Activated B cell treated with CpG ODN at 0.5 μM for 24 hours (primary cell): ENCODE data around the gene CHIC2. TPM values are rescaled to one million over a fixed set of nuclear protein-coding genes. Genes with fewer than 3 reads are reported as not detected.
A peak's percentile ranks its signal among the peaks of the same experiment; 100 is the strongest.

Experiments used
- ATAC-seq: fragments of 200-7000 bp; cut with Tn5 transposase; one replicate; pipeline ENCODE4 v1.10.0; 2021; ENCODE audit warnings: low read depth, mild to moderate bottlenecking, moderate library complexity
- CTCF ChIA-PET: fragments of 350-600 bp; sonication (Branson Sonifier 250); formaldehyde crosslinking; loops from one replicate; lab custom pipeline; 2021; ENCODE audit warnings: antibody characterized with exemption; lab: Charles Lee
- POLR2A ChIA-PET: fragments of 350-600 bp; sonication (Branson Sonifier 250); formaldehyde crosslinking; loops from one replicate; lab custom pipeline; 2021; ENCODE audit warnings: antibody characterized with exemption; lab: Charles Lee
- DNase-seq: peaks from one replicate; pipeline ENCODE4 v3.0.0; 2022
- H3K27ac Mint-ChIP-seq: one replicate; pipeline ENCODE4 v1.8.0; 2020; ENCODE audit warnings: mixed read lengths
- H3K27me3 Mint-ChIP-seq: one replicate; pipeline ENCODE4 v1.8.0; 2021; ENCODE audit warnings: mixed read lengths
- H3K36me3 Mint-ChIP-seq: one replicate; pipeline ENCODE4 v1.8.0; 2021; ENCODE audit warnings: low read depth, mixed read lengths
- H3K4me1 Mint-ChIP-seq: one replicate; pipeline ENCODE4 v1.8.0; 2021; ENCODE audit warnings: mixed read lengths
- H3K4me3 Mint-ChIP-seq: one replicate; pipeline ENCODE4 v1.8.0; 2020; ENCODE audit warnings: mild to moderate bottlenecking, mixed read lengths
- H3K9me3 Mint-ChIP-seq: one replicate; pipeline ENCODE4 v1.8.0; 2020; ENCODE audit warnings: mixed read lengths
- intact Hi-C: fragments of 100-400 bp; cut with micrococcal nuclease; formaldehyde crosslinking; loops from one replicate; pipeline ENCODE4 v1.15.1; 2024
- total RNA-seq: library from RNA; stranded (reverse); gene quantifications from 2 replicates; pipeline ENCODE4 v1.2.3, GENCODE V29; 2022
- TF ChIP-seq, protein P1 (sequence below): fragments of 200-600 bp; IDR thresholded peaks from one replicate; pipeline ENCODE4 v1.8.0; 2022; ENCODE audit warnings: antibody characterized with exemption, mild to moderate bottlenecking

The CHIC2 gene
- total RNA-seq, 1 donor from 2014 or later, result 21.6 TPM

DNA sequence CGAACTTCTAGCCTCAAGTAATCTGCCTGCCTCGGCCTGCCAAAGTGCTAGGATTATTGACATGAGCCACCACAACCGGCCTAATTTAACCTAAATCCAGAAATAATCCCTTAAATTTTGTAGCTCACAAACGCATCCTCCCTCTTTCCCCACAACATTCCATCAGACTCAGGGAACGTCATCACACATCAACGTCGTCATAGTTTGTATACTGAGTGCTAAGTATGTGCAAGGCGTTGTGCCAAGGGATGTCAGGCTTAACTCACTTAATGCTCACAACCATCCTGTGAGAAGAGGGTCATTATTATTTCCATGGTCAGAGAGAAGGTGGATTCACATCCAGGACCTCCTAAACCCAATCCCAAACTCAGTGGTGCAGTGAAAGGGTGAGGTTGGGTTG, 26.0 kb upstream of the CHIC2 start:
- CTCF ChIA-PET, result interaction anchor here (1.2 kb wide), 1 partner anchor 144 kb away, joined by 3 read pairs; no protein-coding TSS in a partner anchor

DNA sequence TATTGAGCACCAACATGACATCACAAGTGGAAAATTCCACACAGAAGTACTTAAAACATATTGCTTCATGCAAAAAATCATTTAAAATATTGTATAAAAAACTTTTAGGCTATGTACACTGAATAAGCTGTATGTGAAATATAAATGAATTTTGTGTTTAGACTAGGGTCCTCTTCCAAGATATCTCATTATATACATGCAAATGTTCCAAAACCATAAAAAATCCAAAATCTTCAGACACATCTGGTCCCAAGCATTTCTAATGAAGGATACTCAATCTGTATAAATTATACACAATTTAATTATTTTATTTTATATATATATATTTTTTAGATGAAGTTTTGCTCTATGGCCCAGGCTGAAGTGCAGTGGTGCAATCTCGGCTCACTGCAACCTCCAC, 25.5 kb upstream of the CHIC2 start:
- Mint-ChIP-seq H3K4me1 (peaks cover 33% of the 10 kb centered on the region), H3K4me3 (no peak overlapping the region), H3K27ac (no peak overlapping the region), H3K36me3 (no peaks in the 10 kb centered on the region), H3K27me3 (peaks cover 48% of the 10 kb centered on the region), H3K9me3 (no peaks in the 10 kb centered on the region)
- intact Hi-C loops, result no loop called here
- CTCF ChIA-PET, result interaction anchor here (1.2 kb wide), 1 partner anchor 144 kb away, joined by 3 read pairs; no protein-coding TSS in a partner anchor
- DNase-seq, result no peak
- POLR2A ChIA-PET, result no interaction called here
- TF ChIP-seq, protein P1, sequence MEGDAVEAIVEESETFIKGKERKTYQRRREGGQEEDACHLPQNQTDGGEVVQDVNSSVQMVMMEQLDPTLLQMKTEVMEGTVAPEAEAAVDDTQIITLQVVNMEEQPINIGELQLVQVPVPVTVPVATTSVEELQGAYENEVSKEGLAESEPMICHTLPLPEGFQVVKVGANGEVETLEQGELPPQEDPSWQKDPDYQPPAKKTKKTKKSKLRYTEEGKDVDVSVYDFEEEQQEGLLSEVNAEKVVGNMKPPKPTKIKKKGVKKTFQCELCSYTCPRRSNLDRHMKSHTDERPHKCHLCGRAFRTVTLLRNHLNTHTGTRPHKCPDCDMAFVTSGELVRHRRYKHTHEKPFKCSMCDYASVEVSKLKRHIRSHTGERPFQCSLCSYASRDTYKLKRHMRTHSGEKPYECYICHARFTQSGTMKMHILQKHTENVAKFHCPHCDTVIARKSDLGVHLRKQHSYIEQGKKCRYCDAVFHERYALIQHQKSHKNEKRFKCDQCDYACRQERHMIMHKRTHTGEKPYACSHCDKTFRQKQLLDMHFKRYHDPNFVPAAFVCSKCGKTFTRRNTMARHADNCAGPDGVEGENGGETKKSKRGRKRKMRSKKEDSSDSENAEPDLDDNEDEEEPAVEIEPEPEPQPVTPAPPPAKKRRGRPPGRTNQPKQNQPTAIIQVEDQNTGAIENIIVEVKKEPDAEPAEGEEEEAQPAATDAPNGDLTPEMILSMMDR, result no peak
- no peak for ATAC-seq

More for the DNA sequence above, 26.0 kb upstream of the CHIC2 start:
- Mint-ChIP-seq H3K36me3 (no peaks in the 10 kb centered on the region), H3K27me3 (peaks cover 52% of the 10 kb centered on the region), H3K4me3 (peak overlapping the region; percentile 5), H3K4me1 (peaks cover 33% of the 10 kb centered on the region), H3K27ac (no peak overlapping the region), H3K9me3 (no peaks in the 10 kb centered on the region)
- POLR2A ChIA-PET, result no interaction called here
- intact Hi-C loops, result no loop called here
- ATAC-seq (no peak), DNase-seq (no peak)
- TF ChIP-seq, protein P1, result no peak

DNA sequence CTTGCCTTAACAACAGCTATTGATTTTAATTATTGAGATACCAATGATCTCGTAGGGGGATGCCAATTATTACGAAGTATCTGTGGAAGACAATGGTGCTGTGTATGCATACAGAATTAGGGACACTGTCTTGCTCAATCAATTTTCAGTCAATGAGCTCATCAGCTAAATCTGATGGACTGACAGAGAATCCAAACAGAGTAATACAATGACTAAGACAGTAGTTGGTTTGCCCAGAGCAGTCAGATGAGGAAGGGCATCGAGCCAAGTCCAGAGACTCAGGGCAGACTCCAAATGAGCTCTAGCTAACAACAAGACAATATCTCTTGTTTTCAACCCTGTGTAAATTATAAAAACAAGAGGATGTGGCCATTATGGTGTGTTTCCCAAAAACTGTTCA, 20.9 kb upstream of the CHIC2 start:
- ChIA-PET POLR2A (no interaction called here), CTCF (interaction anchor here (1.4 kb wide), 1 partner anchor 8 kb away, joined by 3 read pairs; no protein-coding TSS in a partner anchor)
- no peak overlapping the region for H3K27ac Mint-ChIP-seq
- H3K9me3 Mint-ChIP-seq, result no peaks in the 10 kb centered on the region
- no peak for ATAC-seq
- H3K4me3 Mint-ChIP-seq, result no peak overlapping the region
- H3K36me3 Mint-ChIP-seq, result no peaks in the 10 kb centered on the region
- TF ChIP-seq, protein P1, result no peak
- intact Hi-C loops, result no loop called here
- H3K27me3 Mint-ChIP-seq, result peaks cover 18% of the 10 kb centered on the region
- H3K4me1 Mint-ChIP-seq, result no peaks in the 10 kb centered on the region
- no peak for DNase-seq

DNA sequence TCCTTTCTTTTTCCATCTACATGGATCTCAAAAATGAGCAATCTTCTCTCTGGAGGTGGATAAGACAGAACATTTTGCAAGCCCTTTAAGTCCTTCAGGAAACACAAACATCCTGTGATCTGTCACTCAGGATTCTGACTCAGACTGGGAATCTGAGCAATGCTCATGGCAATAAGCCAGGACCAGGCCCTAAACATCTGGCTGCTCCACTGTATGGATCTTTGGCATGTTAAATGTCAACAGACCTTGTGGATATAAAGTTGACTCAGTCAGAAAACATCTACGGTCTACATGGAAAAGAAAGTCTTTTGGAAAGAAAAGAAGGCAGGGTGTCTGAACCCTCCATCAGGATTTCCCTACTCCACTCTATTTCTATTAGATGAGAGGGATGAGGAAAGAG, 17.8 kb upstream of the CHIC2 start:
- TF ChIP-seq, protein P1, result no peak
- DNase-seq, result no peak
- H3K27ac Mint-ChIP-seq, result no peak overlapping the region
- CTCF ChIA-PET, result no interaction called here
- POLR2A ChIA-PET, result no interaction called here
- H3K36me3 Mint-ChIP-seq, result no peaks in the 10 kb centered on the region
- no peaks in the 10 kb centered on the region for H3K9me3 Mint-ChIP-seq
- intact Hi-C loops, result no loop called here
- no peak for ATAC-seq
- peaks cover 8% of the 10 kb centered on the region for H3K27me3 Mint-ChIP-seq
- H3K4me1 Mint-ChIP-seq, result no peaks in the 10 kb centered on the region
- H3K4me3 Mint-ChIP-seq, result no peak overlapping the region

DNA sequence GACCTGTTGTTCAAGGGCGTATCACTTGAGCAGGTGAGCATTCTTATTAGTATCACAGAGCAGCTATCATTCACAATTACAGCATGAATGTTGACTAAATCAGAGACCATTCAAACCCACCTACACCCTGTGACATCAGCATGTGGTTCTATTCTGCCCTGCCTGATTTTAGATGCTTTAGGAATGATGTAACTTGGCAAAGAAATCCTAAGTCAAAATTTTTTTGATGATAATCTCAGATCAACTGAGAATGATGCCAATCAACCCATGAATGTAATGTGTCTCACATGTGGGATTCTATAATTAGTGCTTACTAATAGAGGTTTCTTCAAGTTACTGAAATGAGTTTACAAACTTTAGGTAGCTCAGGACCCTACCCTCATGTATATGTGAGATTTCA, 13.4 kb upstream of the CHIC2 start:
- Mint-ChIP-seq H3K27ac (no peak overlapping the region), H3K27me3 (peaks cover 10% of the 10 kb centered on the region), H3K4me1 (no peaks in the 10 kb centered on the region), H3K9me3 (no peaks in the 10 kb centered on the region), H3K36me3 (no peaks in the 10 kb centered on the region), H3K4me3 (no peak overlapping the region)
- DNase-seq (no peak), ATAC-seq (no peak)
- intact Hi-C loops, result no loop called here
- TF ChIP-seq, protein P1, result no peak
- CTCF ChIA-PET, result no interaction called here
- POLR2A ChIA-PET, result no interaction called here
